ENCODE data around the gene NPC1L1. TPM values are rescaled to one million over a fixed set of nuclear protein-coding genes. Genes with fewer than 3 reads are reported as not detected.

NPC1L1 gene
- total and polyA plus RNA-seq, 7 donors, result 0.09 to 0.83 (median 0.36) TPM; not detected in 2

GRCh38 chr7:44531421-44532380, 9.4 kb downstream of the NPC1L1 start:
- H3K27ac ChIP-seq, result no peak overlapping the region
- TF ChIP-seq POLR2A (IDR thresholded peaks at IDR 0.05), result no peak
- TF ChIP-seq POLR2AphosphoS5 (IDR thresholded peaks at IDR 0.05), result no peak
- no peak for TF ChIP-seq CTCF (IDR thresholded peaks at IDR 0.05)
- no peak for TF ChIP-seq EP300 (IDR thresholded peaks at IDR 0.05)
- peaks cover 0 to 4% (median 0%) of the 10 kb centered on the region in 4 donors for H3K9me3 ChIP-seq
- WGBS, 2 donors, result 83 to 88% methylated on average over 17 of the region's 17 CpGs
- H3K36me3 ChIP-seq, result no peaks in the 10 kb centered on the region
- no peak for DNase-seq
- H3K4me1 ChIP-seq, result no peaks in the 10 kb centered on the region
- H3K27me3 ChIP-seq, result no peaks in the 10 kb centered on the region
- intact Hi-C loops (cut with DNase I), result no loop called here
- H3K4me3 ChIP-seq, result no peak overlapping the region

GRCh38 chr7:44530990-44531389, 10.1 kb downstream of the NPC1L1 start:
- WGBS, 2 donors, result 52 to 66% methylated on average over 10 of the region's 10 CpGs
- no peaks in the 10 kb centered on the region for H3K4me1 ChIP-seq
- no peaks in the 10 kb centered on the region for H3K36me3 ChIP-seq
- TF ChIP-seq POLR2A (IDR thresholded peaks at IDR 0.05) (no peak), EP300 (IDR thresholded peaks at IDR 0.05) (no peak), CTCF (IDR thresholded peaks at IDR 0.05) (no peak), POLR2AphosphoS5 (IDR thresholded peaks at IDR 0.05) (no peak)
- intact Hi-C loops (cut with DNase I), result no loop called here
- H3K27ac ChIP-seq, result no peak overlapping the region
- H3K9me3 ChIP-seq, result peaks cover 0 to 4% (median 1%) of the 10 kb centered on the region in 4 donors
- no peaks in the 10 kb centered on the region for H3K27me3 ChIP-seq
- H3K4me3 ChIP-seq, result no peak overlapping the region
- DNase-seq, result no peak

- Histone ChIP-seq H3K4me1 (no peaks in the 10 kb centered on the region), H3K27me3 (no peaks in the 10 kb centered on the region), H3K9me3 (peaks cover 0 to 10% (median 2%) of the 10 kb centered on the region in 4 donors), H3K27ac (no peak overlapping the region), H3K4me3 (no peak overlapping the region), H3K36me3 (no peaks in the 10 kb centered on the region)
- intact Hi-C loops (cut with DNase I), result no loop called here
- 83 to 90% methylated on average over 3 of the region's 3 CpGs for WGBS, 2 donors
- no peak for TF ChIP-seq POLR2A (IDR thresholded peaks at IDR 0.05)
- TF ChIP-seq POLR2AphosphoS5 (IDR thresholded peaks at IDR 0.05), result no peak
- TF ChIP-seq CTCF (IDR thresholded peaks at IDR 0.05), result no peak
- no peak for TF ChIP-seq EP300 (IDR thresholded peaks at IDR 0.05)
- DNase-seq, result no peak
Measured at GRCh38 chr7:44524811-44525388, 16.2 kb downstream of the NPC1L1 start.

- Histone ChIP-seq H3K9me3 (peaks cover 0 to 10% (median 0%) of the 10 kb centered on the region in 4 donors), H3K4me1 (no peaks in the 10 kb centered on the region), H3K27ac (no peak overlapping the region), H3K27me3 (no peaks in the 10 kb centered on the region), H3K4me3 (no peak overlapping the region), H3K36me3 (no peaks in the 10 kb centered on the region)
- intact Hi-C loops (cut with DNase I), result no loop called here
- WGBS, 2 donors, result 83 to 88% methylated on average over 3 of the region's 3 CpGs
- TF ChIP-seq CTCF (IDR thresholded peaks at IDR 0.05) (no peak), EP300 (IDR thresholded peaks at IDR 0.05) (no peak), POLR2AphosphoS5 (IDR thresholded peaks at IDR 0.05) (no peak), POLR2A (IDR thresholded peaks at IDR 0.05) (no peak)
- no peak for DNase-seq
Measured at GRCh38 chr7:44522315-44522714, 18.8 kb downstream of the NPC1L1 start.
